Ramos (cell line): ENCODE results near the gene KRTAP13-2.

Source experiments
- in situ Hi-C: fragments of 300-500 bp; cut with MboI; formaldehyde crosslinking; loops from one replicate; pipeline ENCODE4 v1.14.3; 2022; ENCODE audit warnings: low sequenced_read_pairs; ENCODE audit not compliant: unreplicated experiment

Gene KRTAP13-2

DNA sequence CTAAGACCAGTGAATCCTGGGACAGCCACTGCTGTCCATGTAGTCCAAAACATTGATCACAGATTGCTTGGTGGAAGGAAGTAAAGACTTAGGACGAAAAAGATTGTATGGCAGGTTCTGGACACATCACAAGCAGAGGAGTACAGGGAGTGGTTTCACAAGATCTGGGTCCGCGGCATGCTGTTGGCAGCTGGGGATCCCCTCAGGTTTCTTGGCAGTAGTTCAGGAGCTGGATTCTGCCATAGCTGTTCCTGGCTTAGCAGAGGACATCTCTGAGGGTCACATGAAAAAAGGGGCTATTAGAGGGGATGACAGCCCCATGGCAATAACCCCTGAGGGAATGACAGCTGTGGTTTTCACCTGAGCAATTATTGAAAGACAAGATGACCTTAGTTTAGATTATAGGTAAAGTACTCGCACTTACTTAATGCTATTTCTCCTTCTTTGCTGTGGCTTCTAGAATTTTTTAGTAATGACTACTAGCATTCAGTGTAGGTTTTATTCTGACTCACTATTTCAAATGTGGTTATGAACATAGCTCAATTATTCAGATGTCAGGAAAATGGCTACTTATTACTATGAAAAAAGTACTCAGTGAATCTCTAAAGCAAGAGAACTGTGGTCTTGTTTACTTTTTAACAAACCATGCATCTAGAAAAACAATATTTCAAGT is 42.7 kb downstream of the KRTAP13-2 start:
- in situ Hi-C loops, result loop anchor here (25.0 kb wide), 1 partner anchor 758 kb away; no protein-coding TSS in a partner anchor

- in situ Hi-C loops, result loop anchor here (25.0 kb wide), 1 partner anchor 761 kb away; no protein-coding TSS in a partner anchor
Observed at GRCh38 chr21:30326390-30326789, 45.7 kb downstream of the KRTAP13-2 start.
